MCF 10A (cell line): ENCODE data around the gene RERE. TPM values are rescaled to one million over a fixed set of nuclear protein-coding genes. Genes with fewer than 3 reads are reported as not detected.

Experiments used
- BruUV-seq: library from RNA; stranded (reverse); fragments of 400-500 nt; replicated peaks from 2 replicates; lab custom pipeline; 2021; lab: Mats Ljungman, UMichigan
- CTCF ChIA-PET: fragments of 300-600 bp; sonication (Branson Sonifier 250); formaldehyde crosslinking; extraction: SDS; loops from one replicate; lab custom pipeline; 2021; ENCODE audit warnings: antibody characterized with exemption, inconsistent platforms; lab: Yijun Ruan, JAX
- POLR2A ChIA-PET: fragments of 300-600, 350-650 bp; sonication (Branson Sonifier 250); formaldehyde crosslinking; extraction: SDS; loops from one replicate; lab custom pipeline; 2020; ENCODE audit warnings: antibody characterized with exemption, inconsistent platforms; lab: Yijun Ruan, JAX
- DNase-seq: peaks from one replicate; pipeline ENCODE4 v3.0.0-alpha.2; 2018; ENCODE audit not compliant: unreplicated experiment
- H3K27ac Mint-ChIP-seq: one replicate; pipeline ENCODE4 v1.8.0; 2022; ENCODE audit warnings: mild to moderate bottlenecking, low read depth, mixed read lengths; ENCODE audit not compliant: unreplicated experiment
- H3K27me3 Mint-ChIP-seq: one replicate; pipeline ENCODE4 v1.8.0; 2022; ENCODE audit warnings: mixed read lengths; ENCODE audit not compliant: insufficient read depth, unreplicated experiment
- H3K36me3 Mint-ChIP-seq: one replicate; pipeline ENCODE4 v1.8.0; 2022; ENCODE audit warnings: mild to moderate bottlenecking, moderate library complexity, mixed read lengths; ENCODE audit not compliant: insufficient read depth, unreplicated experiment
- H3K4me1 Mint-ChIP-seq: one replicate; pipeline ENCODE4 v1.8.0; 2022; ENCODE audit warnings: mixed read lengths; ENCODE audit not compliant: insufficient read depth, unreplicated experiment
- H3K4me3 Mint-ChIP-seq: one replicate; pipeline ENCODE4 v1.8.0; 2022; ENCODE audit warnings: mild to moderate bottlenecking, moderate library complexity, mixed read lengths; ENCODE audit not compliant: unreplicated experiment
- H3K9me3 Mint-ChIP-seq: one replicate; pipeline ENCODE4 v1.8.0; 2022; ENCODE audit warnings: mixed read lengths; ENCODE audit not compliant: unreplicated experiment
- CTCF ChIP-seq: fragments of 200-600 bp; IDR thresholded peaks from one replicate; pipeline ENCODE4 v1.8.0; 2022; ENCODE audit warnings: antibody characterized with exemption, mild to moderate bottlenecking; ENCODE audit not compliant: unreplicated experiment
- intact Hi-C: fragments of 100-400 bp; cut with micrococcal nuclease; formaldehyde crosslinking; loops from 2 replicates; pipeline ENCODE4 v1.14.1; 2022
- total RNA-seq: library from RNA; stranded (reverse); gene quantifications from 2 replicates; pipeline ENCODE4 v1.2.3, GENCODE V29; 2022

The RERE gene
- total RNA-seq, 1 experiment from 2014 or later, result 48.4 TPM

GRCh38 chr1:8338526-8339202 lies 478.8 kb downstream of the RERE start:
- BruUV-seq, result no TSS peak
- no peak for DNase-seq
- H3K27me3 Mint-ChIP-seq, result no peaks in the 10 kb centered on the region
- TF ChIP-seq CTCF, result no peak
- H3K27ac Mint-ChIP-seq, result no peak overlapping the region
- H3K9me3 Mint-ChIP-seq, result no peaks in the 10 kb centered on the region
- POLR2A ChIA-PET, result no interaction called here
- intact Hi-C loops, result no loop called here
- peaks cover 8% of the 10 kb centered on the region for H3K4me1 Mint-ChIP-seq
- CTCF ChIA-PET, result no interaction called here
- no peak overlapping the region for H3K4me3 Mint-ChIP-seq
- no peaks in the 10 kb centered on the region for H3K36me3 Mint-ChIP-seq

GRCh38 chr1:8337776-8338525 lies 479.5 kb downstream of the RERE start:
- POLR2A ChIA-PET, result interaction anchor here (0.6 kb wide), 1 partner anchor 358 kb away, joined by 3 read pairs; no protein-coding TSS in a partner anchor
- CTCF ChIA-PET, result no interaction called here
- Mint-ChIP-seq H3K9me3 (no peaks in the 10 kb centered on the region), H3K4me3 (no peak overlapping the region), H3K36me3 (no peaks in the 10 kb centered on the region), H3K27me3 (no peaks in the 10 kb centered on the region), H3K4me1 (peaks cover 1% of the 10 kb centered on the region), H3K27ac (no peak overlapping the region)
- DNase-seq, result no peak
- no peak for TF ChIP-seq CTCF
- BruUV-seq, result no TSS peak
- intact Hi-C loops, result no loop called here

GRCh38 chr1:8335246-8335645 lies 482.2 kb downstream of the RERE start:
- H3K4me1 Mint-ChIP-seq, result no peaks in the 10 kb centered on the region
- no peaks in the 10 kb centered on the region for H3K9me3 Mint-ChIP-seq
- no peak overlapping the region for H3K4me3 Mint-ChIP-seq
- H3K27me3 Mint-ChIP-seq, result no peaks in the 10 kb centered on the region
- H3K27ac Mint-ChIP-seq, result no peak overlapping the region
- DNase-seq, result no peak
- CTCF ChIA-PET, result interaction anchor here (0.6 kb wide), 1 partner anchor 360 kb away, joined by 4 read pairs; no protein-coding TSS in a partner anchor
- BruUV-seq, result no TSS peak
- TF ChIP-seq CTCF, result no peak
- no peaks in the 10 kb centered on the region for H3K36me3 Mint-ChIP-seq
- POLR2A ChIA-PET, result interaction anchor here (1.2 kb wide), 1 partner anchor 330 kb away, joined by 3 read pairs; no protein-coding TSS in a partner anchor
- intact Hi-C loops, result no loop called here
